ENCODE measurements around the gene SMPDL3B.

- TF ChIP-seq, protein P1, sequence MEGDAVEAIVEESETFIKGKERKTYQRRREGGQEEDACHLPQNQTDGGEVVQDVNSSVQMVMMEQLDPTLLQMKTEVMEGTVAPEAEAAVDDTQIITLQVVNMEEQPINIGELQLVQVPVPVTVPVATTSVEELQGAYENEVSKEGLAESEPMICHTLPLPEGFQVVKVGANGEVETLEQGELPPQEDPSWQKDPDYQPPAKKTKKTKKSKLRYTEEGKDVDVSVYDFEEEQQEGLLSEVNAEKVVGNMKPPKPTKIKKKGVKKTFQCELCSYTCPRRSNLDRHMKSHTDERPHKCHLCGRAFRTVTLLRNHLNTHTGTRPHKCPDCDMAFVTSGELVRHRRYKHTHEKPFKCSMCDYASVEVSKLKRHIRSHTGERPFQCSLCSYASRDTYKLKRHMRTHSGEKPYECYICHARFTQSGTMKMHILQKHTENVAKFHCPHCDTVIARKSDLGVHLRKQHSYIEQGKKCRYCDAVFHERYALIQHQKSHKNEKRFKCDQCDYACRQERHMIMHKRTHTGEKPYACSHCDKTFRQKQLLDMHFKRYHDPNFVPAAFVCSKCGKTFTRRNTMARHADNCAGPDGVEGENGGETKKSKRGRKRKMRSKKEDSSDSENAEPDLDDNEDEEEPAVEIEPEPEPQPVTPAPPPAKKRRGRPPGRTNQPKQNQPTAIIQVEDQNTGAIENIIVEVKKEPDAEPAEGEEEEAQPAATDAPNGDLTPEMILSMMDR (optimal IDR thresholded peaks at IDR 0.05 in 1 of 3, IDR thresholded peaks at IDR 0.05 in 1 of 3, conservative IDR thresholded peaks at IDR 0.05 in 1 of 3; ENCODE audit: extremely low read depth in 1 of 3, insufficient read depth in 2 of 3, low read length in 3 of 3), result no peak
- no peak for TF ChIP-seq EZH2 (IDR thresholded peaks at IDR 0.05; ENCODE audit: low read length)
These were observed 46.3 kb downstream of the SMPDL3B start for GRCh38 chr1:27981145-27981544.
